ENCODE measurements around the gene CNST.

The CNST gene

GRCh38 chr1:246639732-246640131, 73.5 kb downstream of the CNST start:
- TF ChIP-seq ZFX (IDR thresholded peaks at IDR 0.05), result no peak
- TF ChIP-seq CTCF (conservative IDR thresholded peaks at IDR 0.05), result no peak
- no peak overlapping the region for H3K27ac ChIP-seq

- no peak overlapping the region for H3K27ac ChIP-seq
Observed at GRCh38 chr1:246640747-246641146, 74.5 kb downstream of the CNST start.

GRCh38 chr1:246641394-246641793, 75.1 kb downstream of the CNST start:
- no peak for TF ChIP-seq ZFX (IDR thresholded peaks at IDR 0.05)
- TF ChIP-seq CTCF (conservative IDR thresholded peaks at IDR 0.05), result no peak
- no peak overlapping the region for H3K27ac ChIP-seq

More at GRCh38 chr1:246640747-246641146, 74.5 kb downstream of the CNST start:
- TF ChIP-seq ZFX (IDR thresholded peaks at IDR 0.05) (no peak), CTCF (conservative IDR thresholded peaks at IDR 0.05) (no peak)

GRCh38 chr1:246642719-246643118, 76.5 kb downstream of the CNST start:
- H3K27ac ChIP-seq, result no peak overlapping the region
- TF ChIP-seq CTCF (conservative IDR thresholded peaks at IDR 0.05) (no peak), ZFX (IDR thresholded peaks at IDR 0.05) (no peak)

GRCh38 chr1:246647113-246647512, 80.9 kb downstream of the CNST start:
- TF ChIP-seq CTCF (conservative IDR thresholded peaks at IDR 0.05), result no peak; the same call in 1 of the 2 replicates
- no peak for TF ChIP-seq ZFX (IDR thresholded peaks at IDR 0.05)
- H3K27ac ChIP-seq, result no peak overlapping the region

- no peak overlapping the region for H3K27ac ChIP-seq
- TF ChIP-seq ZFX (IDR thresholded peaks at IDR 0.05), result no peak
- TF ChIP-seq CTCF (conservative IDR thresholded peaks at IDR 0.05), result no peak
Observed at GRCh38 chr1:246647513-246647912, 81.3 kb downstream of the CNST start.

GRCh38 chr1:246651012-246651695, 84.9 kb downstream of the CNST start:
- H3K27ac ChIP-seq, result no peak overlapping the region
- TF ChIP-seq ZFX (IDR thresholded peaks at IDR 0.05) (no peak), CTCF (conservative IDR thresholded peaks at IDR 0.05) (no peak)
